ENCODE results near the gene PPP4R2.

PPP4R2 gene

DNA sequence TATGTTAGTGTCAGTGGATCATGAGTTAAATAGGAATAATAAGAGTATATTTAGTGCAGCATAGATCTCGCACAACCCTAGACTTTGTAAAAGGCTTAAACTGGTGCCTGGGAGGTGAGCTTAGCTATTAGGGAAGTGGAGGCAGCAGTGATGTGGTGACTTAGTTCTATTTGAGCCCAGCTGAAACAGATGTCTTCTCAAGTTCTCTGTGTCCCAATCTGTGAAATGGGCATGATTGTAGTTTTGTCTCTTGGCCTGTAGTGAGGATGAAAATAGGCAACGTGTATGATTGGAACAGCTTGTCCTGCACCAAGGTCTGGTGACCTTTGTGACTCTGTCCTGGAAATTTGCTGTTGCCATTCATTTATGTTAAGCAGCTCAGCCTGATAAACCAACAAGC is 99.6 kb downstream of the PPP4R2 start:
- no peak overlapping the region for H3K4me3 ChIP-seq (ENCODE audit: low read length)
- no peak for DNase-seq (ENCODE audit: low read depth, low spot score)

DNA sequence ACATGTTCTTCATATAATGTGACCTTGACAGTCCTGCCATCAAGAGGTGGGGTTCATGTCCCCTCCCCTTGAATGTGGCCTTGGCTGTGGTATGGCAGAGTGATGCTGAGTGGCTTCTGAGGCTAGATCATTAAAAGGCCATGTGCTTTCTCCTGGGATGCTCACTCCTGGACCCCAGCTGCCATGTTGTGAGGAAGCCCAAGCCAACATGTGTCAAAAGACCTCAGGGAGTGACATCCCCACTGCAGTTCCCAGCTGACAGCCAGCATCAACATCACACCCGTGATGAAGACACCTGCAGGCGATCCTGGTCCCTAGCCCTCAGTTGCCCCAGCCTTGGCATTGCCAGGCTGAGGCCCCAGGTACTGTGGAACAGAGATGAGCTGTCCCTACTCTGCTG is 101.4 kb downstream of the PPP4R2 start:
- no peak for DNase-seq (ENCODE audit: low read depth, low spot score)
- H3K4me3 ChIP-seq (ENCODE audit: low read length): no peak overlapping the region

DNA sequence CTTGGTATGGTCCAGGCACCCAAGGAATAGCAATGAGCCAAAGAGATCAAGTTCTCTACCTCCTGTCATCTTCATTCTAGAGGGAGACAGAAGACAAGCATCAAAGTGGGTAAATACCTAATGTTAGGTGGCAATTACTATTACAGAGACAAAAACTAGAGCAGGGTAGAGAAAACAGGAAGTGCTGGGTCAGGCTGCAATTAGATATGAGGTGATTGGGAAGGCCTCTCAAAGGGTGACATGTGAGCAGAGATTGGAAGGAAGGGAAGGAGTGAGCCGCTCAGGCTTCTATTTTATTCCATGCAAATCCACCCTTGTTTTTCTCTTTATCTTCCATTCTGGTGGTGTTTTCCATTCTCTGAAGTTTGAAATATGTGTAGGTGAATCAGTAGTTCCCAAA is 102.3 kb downstream of the PPP4R2 start:
- H3K4me3 ChIP-seq (ENCODE audit: low read length): no peak overlapping the region
- DNase-seq (ENCODE audit: low read depth, low spot score): no peak

DNA sequence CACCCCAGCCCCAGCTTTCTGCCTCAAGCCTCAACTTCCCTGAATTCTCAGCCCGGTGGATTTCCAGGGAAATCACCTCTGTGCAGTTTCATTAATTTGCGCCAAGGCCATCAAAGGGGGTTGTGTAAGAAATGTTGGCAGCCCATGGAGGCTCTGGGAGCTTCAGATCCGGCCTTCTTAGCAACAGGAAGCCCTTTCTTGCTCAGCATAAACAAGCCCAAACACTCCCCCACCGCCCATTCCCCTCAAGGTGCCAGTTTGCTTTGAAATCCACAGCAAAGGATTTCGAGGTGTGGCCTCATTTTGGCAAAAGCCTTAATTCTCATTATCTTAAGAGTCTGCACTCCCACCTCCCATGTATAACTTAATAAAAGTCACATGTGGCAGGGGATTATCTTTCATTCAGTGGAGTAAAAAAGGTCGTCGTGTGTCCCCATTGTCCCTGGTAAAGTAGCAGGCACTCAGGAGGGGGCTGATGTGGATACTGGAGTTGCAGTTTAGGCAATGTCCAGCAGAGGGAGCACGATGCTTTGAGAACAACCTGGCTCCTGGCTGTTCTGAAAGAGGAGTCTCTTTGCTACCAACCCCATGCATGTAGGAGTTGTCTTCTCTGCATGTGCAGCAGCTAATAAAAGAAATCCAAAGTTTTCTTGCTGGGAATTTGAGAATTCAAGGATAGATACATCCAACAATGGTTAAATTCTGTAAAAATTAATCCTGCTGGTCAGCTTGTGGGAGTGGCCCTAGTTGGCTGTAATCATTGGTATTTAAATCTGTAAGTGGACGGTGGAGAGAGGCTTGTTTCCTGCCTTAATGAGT is 104.3 kb downstream of the PPP4R2 start:
- DNase-seq (ENCODE audit: low read depth, low spot score): peak; percentile 67
- no peak overlapping the region for H3K4me3 ChIP-seq (ENCODE audit: low read length)

DNA sequence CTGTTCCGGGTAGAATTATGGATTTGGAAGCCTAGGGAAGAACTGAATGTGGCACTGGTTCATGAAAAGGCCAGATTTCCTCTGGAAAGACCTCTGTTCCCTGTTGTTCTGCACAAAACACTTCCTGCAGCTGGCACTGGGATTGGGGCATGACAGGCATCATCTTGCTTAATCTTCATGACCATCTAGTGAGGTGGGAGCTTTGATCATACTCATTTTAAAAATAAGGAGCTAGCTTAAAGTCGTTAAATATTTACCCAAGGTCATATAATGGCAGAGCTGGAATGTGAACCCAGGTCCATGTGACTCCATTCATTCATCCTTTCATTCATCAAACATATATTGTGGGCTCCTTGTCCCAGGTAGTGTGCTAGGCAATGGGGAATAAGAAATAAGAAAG is 105.3 kb downstream of the PPP4R2 start:
- no peak for DNase-seq (ENCODE audit: low read depth, low spot score)
- no peak overlapping the region for H3K4me3 ChIP-seq (ENCODE audit: low read length)

DNA sequence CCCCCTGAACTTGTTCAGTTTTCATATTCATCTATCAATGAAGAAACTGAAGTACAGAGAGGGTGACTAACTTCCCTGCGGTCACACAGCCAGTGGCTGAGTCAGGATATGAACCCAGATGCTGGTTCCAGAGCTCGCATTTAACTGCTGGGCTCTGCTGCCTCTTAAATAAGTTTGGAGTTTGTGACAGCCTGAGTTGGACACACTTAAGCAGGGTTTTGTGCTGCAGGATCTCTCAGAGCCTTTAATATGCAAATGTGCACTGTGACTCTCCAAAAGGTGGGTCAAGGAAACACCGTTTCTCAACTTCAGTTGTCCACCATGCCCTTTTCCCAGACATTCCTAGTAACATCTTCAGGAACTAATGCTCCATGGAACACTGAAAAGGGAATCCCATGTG is 110.6 kb downstream of the PPP4R2 start:
- DNase-seq (ENCODE audit: low read depth, low spot score): no peak
- no peak overlapping the region for H3K4me3 ChIP-seq (ENCODE audit: low read length)

DNA sequence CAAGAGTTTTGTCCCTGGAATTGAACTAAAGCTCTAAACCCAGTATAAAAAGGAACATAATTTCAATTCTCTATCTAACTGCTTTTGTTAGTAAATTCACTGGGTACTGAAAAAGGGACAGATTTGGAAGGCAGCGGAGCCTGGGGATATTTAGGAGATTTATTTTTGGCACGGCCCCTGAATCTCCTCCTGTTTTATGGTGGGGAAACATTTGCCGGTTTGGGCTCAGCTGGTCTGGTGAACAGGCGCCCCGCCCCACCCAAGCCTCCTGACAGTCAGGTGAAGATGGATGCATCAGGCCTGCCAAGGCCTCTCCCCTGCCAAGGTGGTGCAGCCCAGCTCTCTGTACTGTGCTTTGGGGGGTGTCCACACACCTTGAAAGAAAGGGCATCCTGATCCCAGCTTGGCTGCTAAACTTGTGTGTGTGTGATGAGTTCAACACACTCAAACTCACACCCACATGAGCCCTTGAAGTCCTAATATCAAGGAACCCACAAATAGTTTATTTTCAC is 111.1 kb downstream of the PPP4R2 start:
- no peak overlapping the region for H3K4me3 ChIP-seq (ENCODE audit: low read length)
- DNase-seq (ENCODE audit: low read depth, low spot score): no peak

DNA sequence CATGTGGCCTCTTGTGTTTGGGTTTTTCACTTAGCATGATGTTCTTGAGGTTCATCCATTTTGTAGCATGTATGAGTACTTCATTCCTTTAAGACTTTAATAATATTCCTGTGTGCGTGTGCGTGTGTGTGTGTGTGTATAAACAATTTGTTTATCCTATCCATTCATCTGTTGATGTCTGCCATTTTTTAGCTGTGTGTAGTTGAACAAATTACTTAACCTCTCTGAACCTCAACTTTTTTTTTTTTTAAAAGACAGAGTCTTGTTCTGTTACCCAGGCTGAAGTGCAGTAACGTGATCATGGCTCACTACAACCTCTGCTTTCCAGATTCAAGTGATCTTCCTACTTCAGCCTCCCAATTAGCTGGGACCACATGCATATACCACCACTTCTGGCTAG is 112.1 kb downstream of the PPP4R2 start:
- no peak for DNase-seq (ENCODE audit: low read depth, low spot score)
- H3K4me3 ChIP-seq (ENCODE audit: low read length): no peak overlapping the region

DNA sequence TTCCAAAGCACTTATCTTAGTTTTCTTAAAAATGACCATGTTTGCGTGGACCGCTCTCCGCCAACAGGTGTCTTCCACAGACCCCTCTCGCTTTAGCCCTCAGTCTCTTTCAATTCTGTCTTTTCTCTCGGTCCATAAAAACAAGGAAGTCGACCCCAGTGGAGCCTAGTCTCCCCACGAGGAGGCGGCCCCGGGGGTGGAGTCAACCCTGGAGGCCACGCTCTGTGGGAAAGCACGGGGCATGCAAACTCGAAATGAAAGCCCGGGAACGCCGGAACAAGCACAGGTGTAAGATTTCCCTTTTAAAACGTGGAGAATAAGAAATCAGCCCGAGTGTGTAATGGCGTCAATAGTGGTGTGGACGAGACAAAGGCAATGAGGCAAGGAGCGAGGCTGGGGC is 113.9 kb downstream of the PPP4R2 start:
- no peak for DNase-seq (ENCODE audit: low read depth, low spot score)
- H3K4me3 ChIP-seq (ENCODE audit: low read length): no peak overlapping the region

DNA sequence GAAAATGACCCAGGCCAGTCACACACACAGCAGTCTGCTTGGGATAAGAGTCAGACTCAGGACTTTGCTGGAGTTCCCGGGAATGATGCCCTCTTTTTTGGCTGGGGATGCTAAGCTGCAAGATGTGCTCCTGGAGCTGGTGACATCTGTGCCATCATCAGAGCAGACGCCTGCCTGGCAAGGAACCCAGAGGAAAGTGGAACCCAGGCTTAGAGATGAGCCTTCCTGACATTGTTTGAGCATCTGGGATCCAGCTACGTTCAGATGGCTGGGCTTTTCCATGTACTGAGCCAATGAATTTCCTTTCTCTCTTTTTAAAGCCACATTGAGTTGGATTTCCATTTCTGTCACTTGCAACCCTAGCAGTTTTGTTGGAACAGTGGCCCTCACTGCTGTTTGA is 118.1 kb downstream of the PPP4R2 start:
- H3K4me3 ChIP-seq (ENCODE audit: low read length): no peak overlapping the region
- DNase-seq (ENCODE audit: low read depth, low spot score): no peak

DNA sequence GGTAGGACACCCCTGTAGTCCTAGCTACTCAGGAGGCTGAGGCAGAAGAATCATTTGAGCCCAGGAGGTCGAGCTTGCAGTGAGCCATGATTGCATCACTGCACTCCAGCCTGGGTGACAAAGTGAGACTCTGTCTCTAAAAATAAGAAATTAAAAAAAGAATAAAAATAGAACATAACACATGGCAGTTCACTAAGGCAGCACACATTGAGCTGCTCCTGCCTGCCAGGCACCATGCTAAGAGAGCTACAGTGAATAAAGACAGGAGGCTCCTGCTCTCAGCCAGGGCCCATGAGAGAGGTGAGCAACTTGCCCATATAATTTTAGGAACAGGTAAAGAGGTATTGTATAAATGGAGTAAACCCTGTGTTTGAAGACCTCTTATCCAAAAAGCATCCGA is 119.2 kb downstream of the PPP4R2 start:
- H3K4me3 ChIP-seq (ENCODE audit: low read length): no peak overlapping the region
- no peak for DNase-seq (ENCODE audit: low read depth, low spot score)
